T-helper 1 cell (primary cell): Measurements from ENCODE around the gene TMPRSS2.

Experiments
- DNase-seq, 5 donors: peaks; one replicate each; pipeline ENCODE4 v3.0.0-alpha.2; 2012 to 2020

TMPRSS2 gene

DNA sequence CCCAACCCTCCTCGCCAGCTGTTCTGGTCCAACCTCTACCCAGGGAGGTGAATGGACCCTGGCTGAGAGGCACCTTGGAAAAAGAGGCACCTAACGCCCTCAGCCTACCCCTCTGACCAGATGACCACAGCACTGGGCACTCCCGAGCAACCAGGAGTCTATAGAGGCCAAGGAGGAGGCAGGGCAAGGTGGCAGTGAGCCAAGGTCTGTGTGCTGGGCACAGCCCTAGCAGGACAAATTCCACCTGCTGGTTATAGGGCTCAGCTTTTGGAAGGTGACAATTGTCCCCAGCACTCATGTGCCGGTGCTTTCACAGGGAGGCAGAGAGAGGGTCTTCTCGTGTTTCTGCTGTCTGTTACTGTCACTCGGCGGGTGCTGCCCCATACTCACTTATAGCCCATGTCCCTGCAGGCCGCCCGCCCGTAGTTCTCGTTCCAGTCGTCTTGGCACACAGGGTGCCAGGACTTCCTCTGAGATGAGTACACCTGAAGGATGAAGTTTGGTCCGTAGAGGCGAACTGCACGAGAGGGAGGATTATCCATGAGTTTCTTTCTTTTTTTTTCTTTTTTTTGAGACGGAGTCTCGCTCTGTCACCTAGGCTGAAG lies 27.8 kb downstream of the TMPRSS2 start:
- no peak for DNase-seq

GRCh38 chr21:41479686-41480085 lies 28.3 kb downstream of the TMPRSS2 start:
- DNase-seq, result no peak

GRCh38 chr21:41478319-41479177 lies 29.4 kb downstream of the TMPRSS2 start:
- no peak for DNase-seq

DNA sequence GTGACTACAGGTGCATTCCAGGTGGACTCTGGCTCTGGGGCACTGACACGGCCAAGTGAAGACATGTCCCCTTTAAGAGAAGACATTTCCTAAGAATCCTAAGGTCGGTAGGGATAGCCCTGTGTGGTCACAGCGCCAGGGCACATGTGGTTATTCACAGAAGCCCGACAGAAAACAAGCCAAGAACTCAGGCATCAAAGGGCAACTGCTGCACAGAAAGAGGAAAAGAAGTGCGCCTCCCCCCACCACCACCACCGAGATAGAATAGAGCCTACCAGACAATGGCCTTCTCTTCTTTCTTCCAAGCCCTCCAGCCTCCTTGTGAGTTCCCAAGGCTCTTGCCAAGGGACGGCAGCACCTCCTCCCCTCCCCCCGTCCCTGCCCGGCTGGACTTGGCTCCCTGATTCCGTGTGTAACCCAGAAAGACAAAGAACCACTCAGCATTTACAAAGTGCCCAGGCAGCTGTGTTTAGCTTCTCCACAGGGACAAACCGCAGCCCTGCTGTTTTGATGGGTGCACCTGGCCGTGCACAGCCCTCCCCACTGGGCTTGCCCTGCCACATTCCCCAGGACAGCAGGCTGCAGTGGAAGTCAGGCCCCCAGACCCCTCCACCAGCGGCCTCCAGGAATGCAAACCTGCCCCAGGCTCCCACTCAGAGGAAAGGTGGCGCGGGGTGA lies 30.2 kb downstream of the TMPRSS2 start:
- DNase-seq, result no peak

DNA sequence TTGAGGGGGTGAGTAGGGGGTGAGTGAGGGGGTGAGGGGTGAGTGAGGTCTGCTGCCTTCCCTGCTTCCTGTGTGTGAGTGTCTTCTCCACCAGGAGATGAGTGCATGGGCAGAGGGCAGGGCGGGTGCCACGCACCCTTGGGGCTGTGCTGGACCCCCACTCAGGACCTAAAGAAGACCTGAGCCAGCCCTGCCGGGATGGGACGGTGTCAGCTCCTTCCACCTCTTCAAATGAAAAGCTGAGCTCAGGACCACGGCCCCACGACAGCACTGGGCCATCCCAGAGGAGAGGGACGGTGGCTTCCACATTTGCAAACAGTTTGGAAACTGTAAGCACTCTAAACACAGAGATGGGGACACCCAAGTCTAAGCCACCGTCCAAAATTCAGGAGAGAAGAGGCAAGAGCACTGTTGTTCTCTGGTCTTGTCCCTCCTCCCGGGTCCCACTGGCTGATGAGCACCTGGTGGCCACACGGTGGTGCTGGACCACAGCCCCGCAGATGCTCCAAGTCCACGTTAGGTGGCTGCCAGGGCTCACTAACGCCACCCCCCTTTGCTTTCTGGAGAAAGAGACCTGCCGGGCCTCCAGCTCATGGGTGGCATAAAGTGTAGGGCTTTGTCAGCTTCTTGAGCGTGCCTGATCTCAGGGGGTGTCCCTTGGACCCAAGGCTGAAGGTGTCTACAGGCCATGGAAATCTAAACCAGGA lies 32.1 kb downstream of the TMPRSS2 start:
- DNase-seq, result no peak

GRCh38 chr21:41472753-41473548 lies 35.0 kb downstream of the TMPRSS2 start:
- no peak for DNase-seq

- no peak for DNase-seq
Observed at GRCh38 chr21:41470054-41470453, 37.9 kb downstream of the TMPRSS2 start.

DNA sequence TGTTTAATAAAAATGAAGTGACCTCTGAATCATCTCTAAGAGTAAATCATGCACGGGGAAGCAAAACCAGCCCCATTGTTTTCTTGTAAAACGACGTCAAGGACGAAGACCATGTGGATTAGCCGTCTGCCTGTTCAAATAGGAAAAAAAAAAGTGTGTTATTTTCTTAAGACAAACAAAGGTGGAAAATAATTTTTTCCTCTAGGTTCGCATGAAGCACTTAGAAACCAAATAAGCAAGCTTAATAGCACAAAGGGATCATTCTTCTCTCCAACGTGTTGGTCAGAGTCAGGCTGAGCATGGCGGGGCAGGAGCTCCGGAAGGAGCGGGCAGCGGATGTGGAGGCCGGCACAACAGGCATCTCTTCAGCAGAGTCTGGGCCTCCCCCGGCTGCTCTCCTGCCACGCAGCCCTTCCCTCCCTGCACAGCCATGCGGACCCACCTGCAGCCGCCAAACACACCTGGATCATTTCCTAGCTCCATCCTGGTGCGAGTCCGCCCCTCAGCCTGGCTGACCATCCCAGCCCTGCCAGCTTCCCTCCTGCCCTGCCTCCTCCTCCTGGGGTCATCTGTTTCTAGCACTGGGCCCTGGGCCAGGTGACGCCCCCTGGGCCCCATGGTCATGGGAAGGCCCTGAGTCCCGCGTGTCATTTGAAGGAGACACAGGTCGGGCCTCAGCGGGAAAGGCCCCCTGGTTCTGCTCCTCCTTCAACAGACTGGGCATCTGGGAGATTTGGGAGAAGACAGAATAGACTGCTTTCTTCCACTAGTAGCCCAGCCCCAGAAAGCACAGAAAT lies 41.7 kb downstream of the TMPRSS2 start:
- no peak for DNase-seq

DNA sequence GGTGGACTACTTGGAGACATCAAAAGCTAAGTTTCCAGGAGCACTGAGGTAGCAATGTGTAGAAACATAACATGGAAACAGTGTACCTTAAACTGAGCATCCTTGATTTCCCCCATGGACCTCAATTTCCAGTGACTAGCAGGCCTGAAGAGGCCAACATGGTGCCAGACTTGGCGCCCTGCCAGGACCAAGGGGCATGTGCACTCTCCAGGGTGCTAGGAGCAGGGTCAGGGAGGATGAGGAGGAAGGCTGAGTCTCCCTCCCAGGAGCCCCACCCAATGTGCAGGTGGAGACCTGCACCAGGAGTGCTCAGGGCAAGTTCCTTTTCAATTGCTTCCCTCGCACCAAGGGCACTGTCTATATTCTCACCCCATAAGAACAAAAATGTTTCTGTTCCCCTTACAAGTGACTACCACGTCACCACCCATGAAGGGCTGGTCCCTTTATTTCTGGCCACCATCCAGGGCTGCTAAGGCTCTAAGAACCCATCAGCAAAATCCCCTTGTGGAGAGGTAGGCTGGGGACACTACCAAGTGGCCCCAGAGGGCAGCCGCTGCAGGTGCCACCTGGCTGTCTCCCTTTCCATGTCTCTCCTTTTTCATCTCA lies 42.7 kb downstream of the TMPRSS2 start:
- no peak for DNase-seq

DNA sequence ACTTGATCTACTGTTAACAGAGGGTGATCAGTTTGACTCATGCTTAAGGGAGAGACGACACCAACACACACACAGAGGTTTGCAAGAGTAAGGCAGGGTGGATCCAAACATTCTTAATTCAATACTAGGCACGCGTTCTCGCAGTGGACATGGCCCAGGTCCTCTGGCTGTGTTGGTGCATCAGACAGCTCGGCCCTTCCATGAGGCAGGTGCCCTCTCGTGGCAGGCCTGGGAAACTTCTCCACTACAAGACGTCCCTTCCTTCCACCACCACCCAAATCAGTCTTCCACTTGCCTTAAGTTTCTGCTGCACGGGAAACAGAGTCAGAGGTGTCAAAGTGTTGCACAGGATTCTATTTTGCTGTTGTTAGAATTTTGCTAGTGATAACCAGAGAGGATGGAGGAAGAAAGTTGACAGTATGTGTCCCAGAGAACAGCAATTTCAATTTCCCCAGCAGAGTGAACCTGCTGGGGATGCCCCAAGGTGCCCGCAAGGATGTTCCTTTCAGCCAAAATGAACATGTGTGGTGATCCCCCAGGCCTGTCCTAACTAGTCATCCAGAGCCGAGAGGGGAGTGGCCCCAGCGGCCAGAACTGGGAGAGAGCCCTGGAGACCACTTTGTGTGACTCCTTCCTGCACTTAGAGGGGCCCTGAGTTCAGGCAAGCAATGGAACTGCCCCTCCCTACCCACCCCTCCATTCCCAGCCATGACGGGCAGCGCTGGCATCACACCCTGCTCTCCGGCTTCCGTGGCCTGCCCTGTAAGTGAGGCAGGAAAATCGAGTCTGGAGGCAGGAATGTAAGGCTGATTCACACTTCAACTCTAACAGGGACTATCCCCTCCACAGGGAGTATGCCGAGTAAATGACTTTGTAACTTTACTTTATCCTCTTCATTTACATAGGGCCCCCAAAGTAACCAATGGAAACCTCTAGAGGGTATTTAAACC lies 47.1 kb downstream of the TMPRSS2 start:
- peak in 4 of 5 donors; percentile 24 to 48 (median 38) for DNase-seq

- no peak for DNase-seq
Observed at GRCh38 chr21:41459884-41460534, 47.9 kb downstream of the TMPRSS2 start.

GRCh38 chr21:41458559-41458958 lies 49.4 kb downstream of the TMPRSS2 start:
- DNase-seq, result no peak

DNA sequence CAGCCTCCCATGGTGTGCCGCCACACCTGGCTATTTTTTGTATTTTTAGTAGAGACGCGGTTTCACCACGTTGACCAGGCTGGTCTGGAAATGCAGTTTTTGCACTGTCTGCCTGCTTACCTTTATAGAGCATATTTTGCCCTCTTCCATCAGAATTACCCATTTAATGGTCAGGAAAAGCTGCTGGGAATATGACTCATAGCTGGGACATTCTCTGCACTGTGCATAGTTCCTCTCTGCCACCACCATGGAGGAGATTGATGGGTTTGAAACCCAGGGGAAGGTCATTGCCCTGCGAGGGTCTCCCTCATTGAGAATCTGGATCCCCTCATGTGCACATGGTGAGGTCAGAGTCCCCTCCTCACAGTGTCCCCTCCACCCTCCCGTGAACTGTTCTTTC lies 49.8 kb downstream of the TMPRSS2 start:
- DNase-seq, result no peak

DNA sequence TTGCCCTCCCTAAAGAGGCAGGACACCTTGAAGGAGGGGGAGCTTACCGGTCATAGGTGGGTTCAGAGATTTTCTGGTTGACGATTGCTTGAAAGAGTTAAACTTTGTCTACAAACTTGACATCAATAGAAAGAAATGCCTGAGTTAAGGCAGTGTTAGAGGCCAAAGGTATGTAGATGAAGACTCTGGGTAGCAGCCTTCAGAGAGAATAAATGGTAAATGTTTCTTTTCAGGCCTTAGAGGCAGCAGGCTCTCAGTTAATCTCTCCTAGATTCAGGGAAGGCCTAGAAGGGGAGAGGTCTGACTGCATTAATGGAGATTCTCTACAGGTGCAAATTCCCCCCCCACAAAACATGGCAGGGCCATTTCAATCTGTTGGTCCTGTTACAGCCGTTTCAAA lies 54.2 kb downstream of the TMPRSS2 start:
- DNase-seq, result no peak

- no peak for DNase-seq
Observed at GRCh38 chr21:41453198-41453597, 54.8 kb downstream of the TMPRSS2 start.

DNA sequence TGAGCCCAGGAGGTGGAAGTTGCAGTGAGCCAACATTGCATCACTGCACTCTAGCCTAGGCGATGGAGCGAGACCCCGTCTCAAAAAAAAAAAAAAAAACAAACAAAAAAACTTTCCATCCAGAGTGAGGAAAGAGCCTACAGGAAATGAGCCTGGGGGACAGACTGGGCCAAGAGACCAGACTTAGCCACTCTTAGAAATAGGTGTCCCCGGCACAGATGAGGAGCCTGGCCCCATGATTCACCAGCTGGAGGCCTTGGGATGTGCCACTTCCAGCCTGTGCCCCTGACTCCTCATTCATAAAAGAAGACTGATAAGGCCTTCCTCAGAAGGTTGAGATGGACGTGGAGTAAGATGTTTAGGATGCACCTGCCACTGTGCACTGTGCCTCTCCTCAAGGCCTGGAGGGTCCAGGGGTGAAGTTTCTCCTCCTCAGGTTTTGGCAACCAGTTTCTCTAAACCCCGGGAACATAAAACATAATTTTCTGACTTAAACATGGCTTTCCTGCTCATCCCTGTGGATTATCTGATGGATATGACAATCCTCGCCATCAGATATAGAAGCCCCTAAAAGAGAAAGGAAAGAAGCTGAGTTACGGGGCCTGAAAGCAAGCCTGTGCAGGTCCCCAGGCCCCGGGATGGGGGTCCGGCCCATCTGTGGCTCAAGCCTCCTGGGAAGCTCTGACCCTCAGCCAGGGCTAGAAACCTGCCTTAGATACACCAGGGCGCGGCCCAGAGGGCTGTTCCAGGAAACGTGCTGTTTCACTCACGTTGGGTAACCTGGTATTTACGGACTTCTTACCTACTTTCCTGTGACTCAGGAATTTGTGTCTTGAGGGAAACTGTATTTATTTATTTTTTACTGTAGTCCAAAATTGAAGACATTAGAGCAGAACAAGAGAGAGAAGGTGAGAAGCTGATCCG lies 55.9 kb downstream of the TMPRSS2 start:
- no peak for DNase-seq

- no peak for DNase-seq
Observed at GRCh38 chr21:41449613-41450012, 58.3 kb downstream of the TMPRSS2 start.

DNA sequence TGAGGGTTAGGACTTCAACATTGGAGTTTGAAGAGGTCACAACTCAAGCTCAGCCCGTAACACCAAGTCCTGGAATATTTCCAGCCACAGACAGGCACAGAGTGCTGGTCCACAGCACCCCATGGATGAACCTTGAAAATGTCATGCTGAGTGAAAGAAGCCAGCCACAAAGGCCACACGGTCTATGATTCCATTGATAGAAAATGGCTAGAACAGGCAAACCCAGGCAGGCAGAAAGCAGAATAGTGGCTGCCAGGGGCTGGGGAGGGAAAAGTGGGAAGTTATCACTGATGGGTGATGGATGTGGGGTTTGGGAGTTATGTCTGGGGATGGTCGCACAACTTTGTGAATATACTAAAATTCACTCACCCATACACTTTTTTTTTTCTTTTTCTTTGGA lies 60.6 kb downstream of the TMPRSS2 start:
- DNase-seq, result no peak
